NT2/D1 (cell line): ENCODE measurements around the gene SH3PXD2A.

Experiments used
- SUZ12 ChIP-seq: IDR thresholded peaks from 2 replicates; pipeline ENCODE4 v1.6.1; 2011; ENCODE audit not compliant: insufficient read length, insufficient read depth; ENCODE audit errors: extremely low read depth
- YY1 ChIP-seq: IDR thresholded peaks from 2 replicates; pipeline ENCODE4 v1.6.1; 2011; ENCODE audit not compliant: insufficient read length, insufficient read depth
- ZNF274 ChIP-seq: IDR thresholded peaks from 2 replicates; pipeline ENCODE4 v1.6.1; 2011; ENCODE audit warnings: mild to moderate bottlenecking, low read depth, low read length

GRCh38 chr10:103838070-103838395 lies 17.3 kb downstream of the SH3PXD2A start:
- TF ChIP-seq YY1 = no peak
- TF ChIP-seq ZNF274 = no peak
- TF ChIP-seq SUZ12 = no peak
